Keratinocyte (primary cell): ENCODE data around the gene PANX2. TPM values are rescaled to one million over a fixed set of nuclear protein-coding genes. Genes with fewer than 3 reads are reported as not detected.

Experiments used
- DNase-seq: peaks from one replicate; pipeline ENCODE4 v3.0.0-alpha.2; 2011; ENCODE audit warnings: low read depth, missing footprints, low spot score
- FAIRE-seq: peaks from 2 replicates; lab custom pipeline; 2011; peaks lifted over from hg19 to GRCh38; lab: Jason Lieb, UNC
- H2AFZ ChIP-seq: 2 replicates; pipeline ENCODE4 v1.6.0; 2012; ENCODE audit warnings: low read length, control low read depth, inconsistent platforms; ENCODE audit not compliant: control insufficient read depth
- H3K27ac ChIP-seq: 2 replicates; pipeline ENCODE4 v1.5.1; 2011; ENCODE audit warnings: low read length; ENCODE audit not compliant: control insufficient read depth, insufficient read depth
- H3K27me3 ChIP-seq: 3 replicates; pipeline ENCODE4 v1.6.0; 2011; ENCODE audit warnings: low read length; ENCODE audit not compliant: control insufficient read depth, insufficient read depth; ENCODE audit errors: extremely low read depth
- H3K36me3 ChIP-seq, 2 experiments: 2 replicates in 1 of 2; 3 replicates in 1 of 2; pipeline ENCODE4 v1.5.1; 2011; ENCODE audit warnings: low read length in 2 of 2, mild to moderate bottlenecking in 1 of 2; ENCODE audit not compliant: control insufficient read depth in 2 of 2, insufficient read depth in 2 of 2; ENCODE audit errors: extremely low read depth in 1 of 2
- H3K4me1 ChIP-seq: 3 replicates; pipeline ENCODE4 v1.5.1; 2011; ENCODE audit warnings: low read length; ENCODE audit not compliant: control insufficient read depth, insufficient read depth; ENCODE audit errors: extremely low read depth
- H3K4me2 ChIP-seq: 3 replicates; pipeline ENCODE4 v1.6.0; 2011; ENCODE audit warnings: low read depth, low read length; ENCODE audit not compliant: control insufficient read depth, insufficient read depth; ENCODE audit errors: extremely low read depth
- H3K4me3 ChIP-seq, 3 experiments: fragments of 200-600 bp in 1 of 3; sonication (generic) in 1 of 3; 2 replicates in 2 of 3; 3 replicates in 1 of 3; pipeline ENCODE4 v1.5.1; 2011 to 2016; ENCODE audit warnings: low read length in 3 of 3, mild to moderate bottlenecking in 3 of 3, control low read depth in 2 of 3, inconsistent platforms in 1 of 3, low read depth in 1 of 3, mixed read lengths in 1 of 3, mixed run types in 1 of 3, moderate library complexity in 1 of 3; ENCODE audit not compliant: control insufficient read depth in 2 of 3, insufficient read depth in 2 of 3; ENCODE audit errors: extremely low read depth in 1 of 3
- H3K79me2 ChIP-seq: 2 replicates; pipeline ENCODE4 v1.6.0; 2012; ENCODE audit warnings: low read length; ENCODE audit not compliant: control insufficient read depth, insufficient read depth
- H3K9ac ChIP-seq: 3 replicates; pipeline ENCODE4 v1.6.0; 2011; ENCODE audit warnings: low read length; ENCODE audit not compliant: control insufficient read depth, insufficient read depth; ENCODE audit errors: extremely low read depth
- H3K9me1 ChIP-seq: 3 replicates; pipeline ENCODE4 v1.6.0; 2011; ENCODE audit warnings: low read length; ENCODE audit not compliant: control insufficient read depth, insufficient read depth; ENCODE audit errors: extremely low read depth
- H3K9me3 ChIP-seq: 2 replicates; pipeline ENCODE4 v1.5.1; 2012; ENCODE audit warnings: low read depth, low read length; ENCODE audit not compliant: control insufficient read depth
- H4K20me1 ChIP-seq: 3 replicates; pipeline ENCODE4 v1.6.0; 2011; ENCODE audit warnings: low read length; ENCODE audit not compliant: control insufficient read depth, insufficient read depth; ENCODE audit errors: extremely low read depth
- EZH2 ChIP-seq: IDR thresholded peaks from one replicate; pipeline ENCODE4 v1.6.1; 2012; ENCODE audit warnings: inconsistent platforms, mild to moderate bottlenecking, low read length, moderate library complexity
- dilution Hi-C: fragments of 300-500 bp; cut with MboI; formaldehyde crosslinking; loops from one replicate; pipeline ENCODE4 v1.7.0; 2020; ENCODE audit warnings: low sequenced_read_pairs; ENCODE audit not compliant: extremely low pct_ligation_motif_present
- polyA plus RNA-seq, 5 experiments: library from polyadenylated mRNA; depleted of rRNA in 3 of 5; stranded (reverse) in 3 of 5; stranded (forward) in 1 of 5; unstranded in 1 of 5; fragments of >200 nt; gene quantifications; 1 replicate in 1 of 5; 2 replicates in 3 of 5; 3 replicates in 1 of 5; pipeline versions ENCODE4 v1.2.1 to v1.2.3, GENCODE V29; 2011 to 2012; ENCODE audit warnings: missing spikeins in 2 of 5, low read depth in 1 of 5, low replicate concordance in 1 of 5
- TF ChIP-seq, protein P1 (sequence below), 3 experiments: IDR thresholded peaks in 1 of 3; conservative IDR thresholded peaks in 1 of 3; optimal IDR thresholded peaks in 1 of 3; 2 replicates in 2 of 3; 3 replicates in 1 of 3; pipeline versions ENCODE3 to v1.5.1; 2011; ENCODE audit warnings: low read length in 3 of 3, mild to moderate bottlenecking in 3 of 3, moderate library complexity in 2 of 3, control low read depth in 1 of 3, inconsistent platforms in 1 of 3; ENCODE audit not compliant: insufficient read depth in 2 of 3; ENCODE audit errors: extremely low read depth in 1 of 3

The PANX2 gene
- polyA plus RNA-seq, 1 donor (not counting 4 experiments of a cell fraction or from before 2014, with no cell fraction given): 0.22 TPM

GRCh38 chr22:50178871-50179869 lies 8.6 kb downstream of the PANX2 start:
- FAIRE-seq (no peak), DNase-seq (no peak)
- H3K4me1 ChIP-seq: no peaks in the 10 kb centered on the region
- no peak overlapping the region for H3K4me3 ChIP-seq
- H3K9me1 ChIP-seq: no peaks in the 10 kb centered on the region
- no peak overlapping the region for H3K9ac ChIP-seq
- H3K36me3 ChIP-seq: no peaks in the 10 kb centered on the region
- no peak overlapping the region for H3K4me2 ChIP-seq
- no peaks in the 10 kb centered on the region for H4K20me1 ChIP-seq
- H3K27me3 ChIP-seq: no peaks in the 10 kb centered on the region
- H3K9me3 ChIP-seq: no peaks in the 10 kb centered on the region
- dilution Hi-C loops: no loop called here
- no peak overlapping the region for H3K27ac ChIP-seq
- no peak overlapping the region for H2AFZ ChIP-seq
- no peak for TF ChIP-seq EZH2
- TF ChIP-seq, protein P1, sequence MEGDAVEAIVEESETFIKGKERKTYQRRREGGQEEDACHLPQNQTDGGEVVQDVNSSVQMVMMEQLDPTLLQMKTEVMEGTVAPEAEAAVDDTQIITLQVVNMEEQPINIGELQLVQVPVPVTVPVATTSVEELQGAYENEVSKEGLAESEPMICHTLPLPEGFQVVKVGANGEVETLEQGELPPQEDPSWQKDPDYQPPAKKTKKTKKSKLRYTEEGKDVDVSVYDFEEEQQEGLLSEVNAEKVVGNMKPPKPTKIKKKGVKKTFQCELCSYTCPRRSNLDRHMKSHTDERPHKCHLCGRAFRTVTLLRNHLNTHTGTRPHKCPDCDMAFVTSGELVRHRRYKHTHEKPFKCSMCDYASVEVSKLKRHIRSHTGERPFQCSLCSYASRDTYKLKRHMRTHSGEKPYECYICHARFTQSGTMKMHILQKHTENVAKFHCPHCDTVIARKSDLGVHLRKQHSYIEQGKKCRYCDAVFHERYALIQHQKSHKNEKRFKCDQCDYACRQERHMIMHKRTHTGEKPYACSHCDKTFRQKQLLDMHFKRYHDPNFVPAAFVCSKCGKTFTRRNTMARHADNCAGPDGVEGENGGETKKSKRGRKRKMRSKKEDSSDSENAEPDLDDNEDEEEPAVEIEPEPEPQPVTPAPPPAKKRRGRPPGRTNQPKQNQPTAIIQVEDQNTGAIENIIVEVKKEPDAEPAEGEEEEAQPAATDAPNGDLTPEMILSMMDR (optimal IDR thresholded peaks at IDR 0.05 in 1 of 3, IDR thresholded peaks at IDR 0.05 in 1 of 3, conservative IDR thresholded peaks at IDR 0.05 in 1 of 3; ENCODE audit: extremely low read depth in 1 of 3, insufficient read depth in 2 of 3, low read length in 3 of 3): no peak
- H3K79me2 ChIP-seq: no peaks in the 10 kb centered on the region

GRCh38 chr22:50179937-50180726 lies 9.6 kb downstream of the PANX2 start:
- no peak for TF ChIP-seq EZH2
- TF ChIP-seq, protein P1 (optimal IDR thresholded peaks at IDR 0.05 in 1 of 3, IDR thresholded peaks at IDR 0.05 in 1 of 3, conservative IDR thresholded peaks at IDR 0.05 in 1 of 3; ENCODE audit: extremely low read depth in 1 of 3, insufficient read depth in 2 of 3, low read length in 3 of 3): no peak
- Histone ChIP-seq H2AFZ (no peak overlapping the region), H3K27me3 (no peaks in the 10 kb centered on the region), H3K4me2 (no peak overlapping the region), H3K9ac (no peak overlapping the region), H3K9me3 (no peaks in the 10 kb centered on the region), H3K27ac (no peak overlapping the region), H3K4me1 (no peaks in the 10 kb centered on the region), H3K4me3 (no peak overlapping the region), H4K20me1 (no peaks in the 10 kb centered on the region), H3K9me1 (no peaks in the 10 kb centered on the region), H3K79me2 (no peaks in the 10 kb centered on the region), H3K36me3 (no peaks in the 10 kb centered on the region)
- DNase-seq (no peak), FAIRE-seq (no peak)
- dilution Hi-C loops: no loop called here
